Measurements from ENCODE around the gene NCKAP5. TPM values are rescaled to one million over a fixed set of nuclear protein-coding genes. Genes with fewer than 3 reads are reported as not detected.
A peak's percentile ranks its signal among the peaks of the same experiment; 100 is the strongest.

Gene NCKAP5
- polyA plus RNA-seq, 1 experiment, result 2.1 TPM

DNA sequence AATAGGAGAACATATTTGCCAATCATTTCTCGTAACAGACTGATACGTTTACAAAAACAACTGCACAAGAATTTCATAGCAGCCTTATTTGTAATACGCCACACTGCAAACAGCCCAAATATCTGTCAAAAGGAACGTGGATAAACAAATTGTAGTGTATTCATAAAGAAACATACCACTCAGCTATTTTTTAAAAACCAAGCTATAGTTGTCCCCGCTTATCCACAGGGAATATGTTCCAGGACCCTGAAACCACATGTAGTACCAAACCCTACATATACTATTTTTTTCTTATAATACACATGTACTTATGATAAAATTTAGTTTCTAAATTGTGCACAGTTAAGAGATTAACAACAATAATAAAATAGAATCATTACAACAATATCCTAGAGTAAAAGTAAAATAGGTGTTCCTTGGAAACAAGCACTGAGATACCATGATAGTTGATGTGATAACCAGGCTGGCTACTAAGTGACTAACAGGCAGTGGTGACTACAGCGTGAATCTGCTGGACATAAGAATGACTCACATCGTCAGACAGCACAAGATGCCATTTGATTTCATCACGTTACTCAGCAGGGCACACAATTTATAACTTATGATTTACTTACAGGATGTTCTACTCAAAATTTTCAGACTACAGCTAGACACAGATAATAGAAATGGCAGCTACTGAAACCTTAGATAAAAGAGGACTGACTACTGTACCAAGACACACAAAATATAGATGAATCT is 367.4 kb downstream of the NCKAP5 start:
- no peak overlapping the region for H3K4me3 ChIP-seq (ENCODE audit: low read depth, low read length)
- CTCF ChIA-PET, result no interaction called here

DNA sequence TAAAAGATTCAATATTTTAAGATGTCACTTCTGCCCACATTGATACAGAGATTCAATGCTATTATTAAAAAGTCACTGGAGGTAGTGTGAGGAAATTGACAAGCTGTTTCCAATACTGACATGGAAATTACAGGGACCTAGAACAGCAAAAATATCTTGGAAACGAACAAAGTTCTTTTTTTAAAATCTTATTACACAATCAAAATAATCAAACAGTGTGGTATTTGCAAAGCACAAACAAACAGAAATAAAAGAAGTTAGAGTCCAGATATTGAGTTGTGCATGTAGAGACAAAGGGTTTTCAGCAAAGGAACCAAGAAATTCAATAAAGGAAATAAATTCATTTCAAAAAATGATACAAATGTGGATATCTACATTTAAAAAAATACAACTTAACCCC is 369.6 kb downstream of the NCKAP5 start:
- DNase-seq (ENCODE audit: low read depth), result no peak
- ChIA-PET POLR2A (no interaction called here), CTCF (no interaction called here)
- Histone ChIP-seq H3K4me3 (ENCODE audit: low read depth, low read length) (no peak overlapping the region), H3K36me3 (ENCODE audit: control insufficient read depth, insufficient read depth, low read length) (no peaks in the 10 kb centered on the region), H3K27me3 (ENCODE audit: control insufficient read depth, insufficient read depth, low read length) (no peaks in the 10 kb centered on the region)
- TF ChIP-seq, protein P1, sequence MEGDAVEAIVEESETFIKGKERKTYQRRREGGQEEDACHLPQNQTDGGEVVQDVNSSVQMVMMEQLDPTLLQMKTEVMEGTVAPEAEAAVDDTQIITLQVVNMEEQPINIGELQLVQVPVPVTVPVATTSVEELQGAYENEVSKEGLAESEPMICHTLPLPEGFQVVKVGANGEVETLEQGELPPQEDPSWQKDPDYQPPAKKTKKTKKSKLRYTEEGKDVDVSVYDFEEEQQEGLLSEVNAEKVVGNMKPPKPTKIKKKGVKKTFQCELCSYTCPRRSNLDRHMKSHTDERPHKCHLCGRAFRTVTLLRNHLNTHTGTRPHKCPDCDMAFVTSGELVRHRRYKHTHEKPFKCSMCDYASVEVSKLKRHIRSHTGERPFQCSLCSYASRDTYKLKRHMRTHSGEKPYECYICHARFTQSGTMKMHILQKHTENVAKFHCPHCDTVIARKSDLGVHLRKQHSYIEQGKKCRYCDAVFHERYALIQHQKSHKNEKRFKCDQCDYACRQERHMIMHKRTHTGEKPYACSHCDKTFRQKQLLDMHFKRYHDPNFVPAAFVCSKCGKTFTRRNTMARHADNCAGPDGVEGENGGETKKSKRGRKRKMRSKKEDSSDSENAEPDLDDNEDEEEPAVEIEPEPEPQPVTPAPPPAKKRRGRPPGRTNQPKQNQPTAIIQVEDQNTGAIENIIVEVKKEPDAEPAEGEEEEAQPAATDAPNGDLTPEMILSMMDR (IDR thresholded peaks at IDR 0.05; ENCODE audit: insufficient read depth, low read depth, low read length), result no peak

More for the DNA sequence above, 367.4 kb downstream of the NCKAP5 start:
- TF ChIP-seq, protein P1 (IDR thresholded peaks at IDR 0.05; ENCODE audit: insufficient read depth, low read depth, low read length), result no peak
- POLR2A ChIA-PET, result no interaction called here
- Histone ChIP-seq H3K27me3 (ENCODE audit: control insufficient read depth, insufficient read depth, low read length) (no peaks in the 10 kb centered on the region), H3K36me3 (ENCODE audit: control insufficient read depth, insufficient read depth, low read length) (no peaks in the 10 kb centered on the region)
- peak; percentile 79 for DNase-seq (ENCODE audit: low read depth)

DNA sequence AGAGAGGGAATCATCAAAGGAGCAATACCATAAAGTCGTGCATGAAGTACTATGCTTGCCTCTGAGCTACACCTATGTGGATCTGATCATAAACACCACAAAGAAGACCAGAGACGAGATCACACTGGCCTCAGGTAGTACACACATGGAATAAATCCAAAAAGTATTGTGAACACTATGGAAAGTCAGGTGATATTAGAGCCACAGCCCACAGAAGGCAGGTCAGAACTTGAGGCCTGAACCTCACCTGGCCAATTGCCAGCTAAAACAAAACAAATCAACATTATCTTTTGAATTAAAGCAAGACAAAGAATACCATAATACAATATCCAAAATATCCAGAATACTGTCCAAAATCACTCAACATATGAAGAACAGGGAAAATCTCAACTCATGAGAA is 371.1 kb downstream of the NCKAP5 start:
- TF ChIP-seq, protein P1 (IDR thresholded peaks at IDR 0.05; ENCODE audit: insufficient read depth, low read depth, low read length), result no peak
- ChIA-PET CTCF (no interaction called here), POLR2A (no interaction called here)
- H3K36me3 ChIP-seq (ENCODE audit: control insufficient read depth, insufficient read depth, low read length), result no peaks in the 10 kb centered on the region
- H3K4me3 ChIP-seq (ENCODE audit: low read depth, low read length), result no peak overlapping the region
- no peak for DNase-seq (ENCODE audit: low read depth)
- H3K27me3 ChIP-seq (ENCODE audit: control insufficient read depth, insufficient read depth, low read length), result no peaks in the 10 kb centered on the region

DNA sequence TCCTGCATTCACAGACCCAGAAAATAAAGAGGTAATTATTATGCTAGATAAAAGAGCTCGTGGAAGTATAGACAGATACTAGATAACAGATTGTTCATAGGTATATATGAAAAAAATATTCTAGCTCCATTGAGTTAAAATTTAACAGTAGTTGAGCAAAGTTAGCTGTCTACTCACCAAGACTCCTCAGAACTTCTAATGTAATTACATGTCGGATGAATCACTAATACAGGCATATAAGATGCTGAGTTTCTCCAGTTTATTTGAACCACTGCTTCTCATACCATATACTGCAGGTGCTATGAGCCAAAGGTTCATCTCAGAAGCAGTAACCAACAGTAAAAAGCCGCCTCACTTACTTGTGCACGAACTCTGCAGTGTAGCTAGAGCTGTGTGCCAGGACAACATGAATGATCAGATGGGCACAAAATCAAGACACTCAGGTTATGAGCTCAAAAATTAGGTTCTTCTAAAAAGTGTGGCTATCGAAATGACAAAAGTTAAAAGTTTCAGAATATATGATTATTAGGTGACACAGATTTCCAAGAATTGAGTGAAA is 373.4 kb downstream of the NCKAP5 start:
- no peak overlapping the region for H3K4me3 ChIP-seq (ENCODE audit: low read depth, low read length)
- TF ChIP-seq, protein P1 (IDR thresholded peaks at IDR 0.05; ENCODE audit: insufficient read depth, low read depth, low read length), result no peak
- CTCF ChIA-PET, result no interaction called here
- no peaks in the 10 kb centered on the region for H3K27me3 ChIP-seq (ENCODE audit: control insufficient read depth, insufficient read depth, low read length)
- DNase-seq (ENCODE audit: low read depth), result no peak
- POLR2A ChIA-PET, result no interaction called here
- no peaks in the 10 kb centered on the region for H3K36me3 ChIP-seq (ENCODE audit: control insufficient read depth, insufficient read depth, low read length)

DNA sequence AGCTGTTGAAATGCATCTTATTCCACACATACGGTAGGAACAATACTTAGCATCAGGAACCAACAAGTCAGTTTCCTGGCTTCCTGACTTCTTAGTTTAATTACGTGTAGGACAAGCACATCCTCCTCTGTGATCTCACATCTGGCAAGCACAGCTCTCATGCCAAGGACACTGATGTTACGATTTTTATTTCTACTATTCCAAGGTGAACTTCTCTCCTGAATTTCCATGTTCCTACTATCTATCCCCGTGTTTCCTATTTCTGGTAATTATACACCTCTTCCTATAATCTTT is 374.0 kb downstream of the NCKAP5 start:
- POLR2A ChIA-PET, result no interaction called here

More for the DNA sequence above, 374.0 kb downstream of the NCKAP5 start:
- Histone ChIP-seq H3K27me3 (ENCODE audit: control insufficient read depth, insufficient read depth, low read length) (no peaks in the 10 kb centered on the region), H3K36me3 (ENCODE audit: control insufficient read depth, insufficient read depth, low read length) (no peaks in the 10 kb centered on the region), H3K4me3 (ENCODE audit: low read depth, low read length) (no peak overlapping the region)
- no peak for DNase-seq (ENCODE audit: low read depth)
- CTCF ChIA-PET, result no interaction called here
- TF ChIP-seq, protein P1 (IDR thresholded peaks at IDR 0.05; ENCODE audit: insufficient read depth, low read depth, low read length), result no peak
